Liver (tissue), 9 donors: ENCODE results near the gene FBXO24. TPM values are rescaled to one million over a fixed set of nuclear protein-coding genes. Genes with fewer than 3 reads are reported as not detected.
A peak's percentile ranks its signal among the peaks of the same experiment; 100 is the strongest.

Experiments used
- DNase-seq: peaks from one replicate; pipeline ENCODE4 v3.0.0-alpha.2; 2017; ENCODE audit warnings: low spot score
- H3K27ac ChIP-seq, 2 donors: one replicate each; pipeline ENCODE4 v1.7.0; 2013; ENCODE audit warnings: inconsistent platforms in 2 of 2, low read length in 2 of 2, control low read depth in 1 of 2, low read depth in 1 of 2, mild to moderate bottlenecking in 1 of 2
- H3K27me3 ChIP-seq, 4 donors: one replicate each; pipeline versions ENCODE4 v1.6.1 to v1.7.0; 2013; ENCODE audit warnings: low read length in 3 of 4, inconsistent platforms in 1 of 4, mild to moderate bottlenecking in 1 of 4, moderate library complexity in 1 of 4; ENCODE audit not compliant: control insufficient read depth in 4 of 4, insufficient read depth in 4 of 4
- H3K36me3 ChIP-seq, 4 donors: one replicate each; pipeline versions ENCODE4 v1.6.1 to v1.7.0; 2013; ENCODE audit warnings: low read length in 3 of 4, mild to moderate bottlenecking in 3 of 4, low read depth in 1 of 4, moderate library complexity in 1 of 4; ENCODE audit not compliant: control insufficient read depth in 4 of 4, insufficient read depth in 3 of 4
- H3K4me1 ChIP-seq, 4 donors: one replicate each; pipeline versions ENCODE4 v1.6.1 to v1.7.0; 2013; ENCODE audit warnings: low read length in 3 of 4, mild to moderate bottlenecking in 3 of 4, moderate library complexity in 1 of 4; ENCODE audit not compliant: control insufficient read depth in 4 of 4, insufficient read depth in 4 of 4
- H3K4me3 ChIP-seq, 3 donors: one replicate each; pipeline versions ENCODE4 v1.6.1 to v1.7.0; 2013; ENCODE audit warnings: low read length in 3 of 3, control low read depth in 1 of 3, low read depth in 1 of 3, mild to moderate bottlenecking in 1 of 3
- H3K9ac ChIP-seq, 2 donors: one replicate each; pipeline ENCODE4 v1.7.0; 2013; ENCODE audit warnings: low read length in 2 of 2, mild to moderate bottlenecking in 2 of 2, moderate library complexity in 2 of 2, control low read depth in 1 of 2, low read depth in 1 of 2
- H3K9me3 ChIP-seq, 4 donors: one replicate each; pipeline versions ENCODE4 v1.6.1 to v1.7.0; 2013; ENCODE audit warnings: low read length in 3 of 4; ENCODE audit not compliant: control insufficient read depth in 4 of 4
- EGR1 ChIP-seq, 2 donors: IDR thresholded peaks; 2 replicates each; pipeline ENCODE4 v1.6.1; 2016 to 2018; ENCODE audit warnings: antibody characterized with exemption in 2 of 2, low read depth in 2 of 2
- FOXA1 ChIP-seq: IDR thresholded peaks from 2 replicates; pipeline ENCODE4 v1.6.1; 2016; ENCODE audit warnings: antibody characterized with exemption
- FOXA2 ChIP-seq: IDR thresholded peaks from 2 replicates; pipeline ENCODE4 v1.6.1; 2016; ENCODE audit warnings: antibody characterized with exemption
- GABPA ChIP-seq, 2 donors: IDR thresholded peaks in 1 of 2; conservative IDR thresholded peaks in 1 of 2; 2 replicates each; pipeline ENCODE4 v1.6.1; 2016; ENCODE audit warnings: antibody characterized with exemption in 2 of 2, mild to moderate bottlenecking in 1 of 2, moderate library complexity in 1 of 2
- HNF4A ChIP-seq, 2 donors: conservative IDR thresholded peaks; 2 replicates each; pipeline ENCODE4 v1.6.1; 2016; ENCODE audit warnings: antibody characterized with exemption in 2 of 2, mild to moderate bottlenecking in 2 of 2
- HNF4G ChIP-seq: IDR thresholded peaks from 2 replicates; pipeline ENCODE4 v1.6.1; 2016; ENCODE audit warnings: antibody characterized with exemption
- JUND ChIP-seq, 2 donors: IDR thresholded peaks; 2 replicates each; pipeline ENCODE4 v1.6.1; 2016; ENCODE audit warnings: antibody characterized with exemption in 2 of 2
- NR2F2 ChIP-seq: IDR thresholded peaks from 2 replicates; pipeline ENCODE4 v1.6.1; 2016; ENCODE audit warnings: antibody characterized with exemption
- RAD21 ChIP-seq, 2 donors: IDR thresholded peaks; 2 replicates each; pipeline ENCODE4 v1.6.1; 2016; ENCODE audit warnings: antibody characterized with exemption in 2 of 2, mild to moderate bottlenecking in 2 of 2
- REST ChIP-seq: IDR thresholded peaks from 2 replicates; pipeline ENCODE4 v1.6.1; 2016; ENCODE audit warnings: antibody characterized with exemption, mild to moderate bottlenecking
- RXRA ChIP-seq, 2 donors: IDR thresholded peaks; 2 replicates each; pipeline ENCODE4 v1.6.1; 2017 to 2018; ENCODE audit warnings: antibody characterized with exemption in 2 of 2, mild to moderate bottlenecking in 1 of 2
- TAF1 ChIP-seq: conservative IDR thresholded peaks from 2 replicates; pipeline ENCODE4 v1.6.1; 2016; ENCODE audit warnings: antibody characterized with exemption, mild to moderate bottlenecking
- YY1 ChIP-seq: IDR thresholded peaks from 2 replicates; pipeline ENCODE4 v1.6.1; 2016; ENCODE audit warnings: antibody characterized with exemption, mild to moderate bottlenecking
- ZBTB33 ChIP-seq: IDR thresholded peaks from 2 replicates; pipeline ENCODE4 v1.6.1; 2016; ENCODE audit warnings: antibody characterized with exemption
- WGBS: extraction: QIAGEN DNeasy Blood & Tissue Kit; methylation state at CpG from one replicate; pipeline ENCODE4 v1.1.7; 2013; 5-methylcytosine and 5-hydroxymethylcytosine counted together
- polyA plus RNA-seq, 2 donors: library from polyadenylated mRNA; stranded (reverse) in 1 of 2; unstranded in 1 of 2; fragments of 200-250 nt in 1 of 2; fragments of >200 nt in 1 of 2; fragmentation: Nextera tagmentation in 1 of 2; extraction: Ambion mirVana in 1 of 2; gene quantifications; one replicate each; pipeline versions ENCODE4 v1.2.1 to v1.2.3, GENCODE V29; 2013 to 2015
- total RNA-seq, 2 donors: library from RNA; depleted of rRNA; stranded (reverse); fragments of >200 nt; gene quantifications; one replicate each; pipeline ENCODE4 v1.2.3, GENCODE V29; 2014
- TF ChIP-seq, protein P1 (sequence below): fragments of 150-350 bp; IDR thresholded peaks from 2 replicates; pipeline ENCODE4 v1.5.1; 2017; ENCODE audit warnings: improper control_type of control experiment, low read depth, low read length; ENCODE audit not compliant: missing input control
- TF ChIP-seq, protein P2 (sequence below): IDR thresholded peaks from 2 replicates; pipeline ENCODE4 v1.6.1; 2016; ENCODE audit warnings: antibody characterized with exemption
- donor health status: healthy.
- donor health status: healthy.
- donor health status: healthy.
- donor health status: healthy.
- donor health status: healthy.

FBXO24 gene
- total and polyA plus RNA-seq, 4 donors: 0.25 to 1.3 (median 0.50) TPM

- 53% methylated on average over 26 of the region's 26 CpGs for WGBS
- Histone ChIP-seq H3K36me3 (peaks cover 0 to 4% (median 3%) of the 10 kb centered on the region in 4 donors), H3K27me3 (no peaks in the 10 kb centered on the region), H3K9ac (no peak overlapping the region), H3K27ac (peak overlapping the region; percentile 20 to 51), H3K9me3 (no peaks in the 10 kb centered on the region), H3K4me3 (no peak overlapping the region), H3K4me1 (peaks cover 20 to 61% (median 45%) of the 10 kb centered on the region in 4 donors)
- no peak for TF ChIP-seq EGR1 (IDR thresholded peaks at IDR 0.05; ENCODE audit: low read depth in 2 of 2)
- TF ChIP-seq, protein P1, sequence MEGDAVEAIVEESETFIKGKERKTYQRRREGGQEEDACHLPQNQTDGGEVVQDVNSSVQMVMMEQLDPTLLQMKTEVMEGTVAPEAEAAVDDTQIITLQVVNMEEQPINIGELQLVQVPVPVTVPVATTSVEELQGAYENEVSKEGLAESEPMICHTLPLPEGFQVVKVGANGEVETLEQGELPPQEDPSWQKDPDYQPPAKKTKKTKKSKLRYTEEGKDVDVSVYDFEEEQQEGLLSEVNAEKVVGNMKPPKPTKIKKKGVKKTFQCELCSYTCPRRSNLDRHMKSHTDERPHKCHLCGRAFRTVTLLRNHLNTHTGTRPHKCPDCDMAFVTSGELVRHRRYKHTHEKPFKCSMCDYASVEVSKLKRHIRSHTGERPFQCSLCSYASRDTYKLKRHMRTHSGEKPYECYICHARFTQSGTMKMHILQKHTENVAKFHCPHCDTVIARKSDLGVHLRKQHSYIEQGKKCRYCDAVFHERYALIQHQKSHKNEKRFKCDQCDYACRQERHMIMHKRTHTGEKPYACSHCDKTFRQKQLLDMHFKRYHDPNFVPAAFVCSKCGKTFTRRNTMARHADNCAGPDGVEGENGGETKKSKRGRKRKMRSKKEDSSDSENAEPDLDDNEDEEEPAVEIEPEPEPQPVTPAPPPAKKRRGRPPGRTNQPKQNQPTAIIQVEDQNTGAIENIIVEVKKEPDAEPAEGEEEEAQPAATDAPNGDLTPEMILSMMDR: no peak
- no peak for DNase-seq
Measured at GRCh38 chr7:100570954-100571828, 14.9 kb upstream of the FBXO24 start.

DNA sequence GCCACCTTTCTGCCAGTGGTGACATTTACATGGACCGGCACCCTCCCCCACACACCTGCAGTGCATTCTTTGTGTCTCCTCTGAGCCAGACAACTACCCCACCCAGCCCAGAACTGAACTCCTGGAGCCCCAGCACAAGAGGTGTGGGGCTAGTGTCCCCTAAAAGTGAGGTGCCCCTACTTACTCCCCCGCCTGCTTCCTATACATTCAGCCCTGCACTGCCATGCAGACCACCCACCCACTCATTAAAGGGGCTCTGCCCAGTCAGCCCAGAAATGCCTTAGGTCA is 14.4 kb upstream of the FBXO24 start:
- 92% methylated on average over 2 of the region's 2 CpGs for WGBS
- H3K4me1 ChIP-seq: peaks cover 18 to 55% (median 39%) of the 10 kb centered on the region in 4 donors
- H3K27ac ChIP-seq: peak overlapping the region in 1 of 2 donors; percentile 20
- TF ChIP-seq YY1: no peak
- TF ChIP-seq TAF1: no peak
- no peak for TF ChIP-seq HNF4A (conservative IDR thresholded peaks at IDR 0.05)
- TF ChIP-seq FOXA1: no peak
- no peak for TF ChIP-seq RAD21 (IDR thresholded peaks at IDR 0.05)
- TF ChIP-seq REST: no peak
- TF ChIP-seq RXRA (IDR thresholded peaks at IDR 0.05): no peak
- TF ChIP-seq, protein P1: no peak
- TF ChIP-seq HNF4G: no peak
- TF ChIP-seq, protein P2, sequence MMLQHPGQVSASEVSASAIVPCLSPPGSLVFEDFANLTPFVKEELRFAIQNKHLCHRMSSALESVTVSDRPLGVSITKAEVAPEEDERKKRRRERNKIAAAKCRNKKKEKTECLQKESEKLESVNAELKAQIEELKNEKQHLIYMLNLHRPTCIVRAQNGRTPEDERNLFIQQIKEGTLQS: no peak
- no peak for TF ChIP-seq FOXA2
- TF ChIP-seq GABPA (IDR thresholded peaks at IDR 0.05 in 1 of 2, conservative IDR thresholded peaks at IDR 0.05 in 1 of 2): no peak
- no peak for TF ChIP-seq NR2F2
- no peak for TF ChIP-seq JUND (IDR thresholded peaks at IDR 0.05)
- TF ChIP-seq ZBTB33: no peak
- DNase-seq: no peak
- no peaks in the 10 kb centered on the region for H3K9me3 ChIP-seq
- H3K4me3 ChIP-seq: no peak overlapping the region
- no peaks in the 10 kb centered on the region for H3K27me3 ChIP-seq
- H3K9ac ChIP-seq: no peak overlapping the region
- peaks cover 0 to 9% (median 5%) of the 10 kb centered on the region in 4 donors for H3K36me3 ChIP-seq
